ENCODE results near the gene TMEM269. TPM values are rescaled to one million over a fixed set of nuclear protein-coding genes. Genes with fewer than 3 reads are reported as not detected.

TMEM269 gene
- total and polyA plus RNA-seq, 2 experiments from 2014 or later: 0.35 to 0.69 TPM

- Histone ChIP-seq H3K36me3 (peaks cover 62% of the 10 kb centered on the region), H3K27ac (no peak overlapping the region), H3K9me3 (ENCODE audit: low read depth) (no peaks in the 10 kb centered on the region), H3K4me1 (ENCODE audit: low read depth) (no peaks in the 10 kb centered on the region), H3K4me3 (no peak overlapping the region), H3K27me3 (no peaks in the 10 kb centered on the region)
- peak; percentile 64 to 70 for DNase-seq (ENCODE audit: low read depth in 1 of 2, low spot score in 1 of 2)
- TF ChIP-seq, protein P1, sequence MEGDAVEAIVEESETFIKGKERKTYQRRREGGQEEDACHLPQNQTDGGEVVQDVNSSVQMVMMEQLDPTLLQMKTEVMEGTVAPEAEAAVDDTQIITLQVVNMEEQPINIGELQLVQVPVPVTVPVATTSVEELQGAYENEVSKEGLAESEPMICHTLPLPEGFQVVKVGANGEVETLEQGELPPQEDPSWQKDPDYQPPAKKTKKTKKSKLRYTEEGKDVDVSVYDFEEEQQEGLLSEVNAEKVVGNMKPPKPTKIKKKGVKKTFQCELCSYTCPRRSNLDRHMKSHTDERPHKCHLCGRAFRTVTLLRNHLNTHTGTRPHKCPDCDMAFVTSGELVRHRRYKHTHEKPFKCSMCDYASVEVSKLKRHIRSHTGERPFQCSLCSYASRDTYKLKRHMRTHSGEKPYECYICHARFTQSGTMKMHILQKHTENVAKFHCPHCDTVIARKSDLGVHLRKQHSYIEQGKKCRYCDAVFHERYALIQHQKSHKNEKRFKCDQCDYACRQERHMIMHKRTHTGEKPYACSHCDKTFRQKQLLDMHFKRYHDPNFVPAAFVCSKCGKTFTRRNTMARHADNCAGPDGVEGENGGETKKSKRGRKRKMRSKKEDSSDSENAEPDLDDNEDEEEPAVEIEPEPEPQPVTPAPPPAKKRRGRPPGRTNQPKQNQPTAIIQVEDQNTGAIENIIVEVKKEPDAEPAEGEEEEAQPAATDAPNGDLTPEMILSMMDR (IDR thresholded peaks at IDR 0.05; ENCODE audit: low read depth, low read length): peak; percentile 65
These were observed 27.6 kb upstream of the TMEM269 start for GRCh38 chr1:42756956-42757891.

DNA sequence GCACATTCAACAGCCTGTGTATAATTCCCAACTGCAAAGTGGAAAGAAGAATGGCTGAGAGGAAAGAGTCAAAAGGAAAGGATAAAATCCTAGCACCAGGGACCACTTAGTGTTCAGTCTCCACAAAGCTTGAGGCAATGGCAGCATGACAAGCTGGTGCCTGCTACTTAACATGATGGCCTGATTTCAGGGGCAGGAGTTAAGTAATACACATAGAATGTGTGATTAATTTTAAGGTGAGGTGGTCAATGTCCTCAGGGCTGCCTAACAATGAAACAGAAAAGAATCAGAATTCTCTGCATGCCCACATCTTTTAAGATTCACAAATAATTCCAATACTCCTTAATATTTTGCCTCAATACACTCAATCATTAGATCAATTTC, 26.9 kb upstream of the TMEM269 start:
- Histone ChIP-seq H3K36me3 (peaks cover 56% of the 10 kb centered on the region), H3K9me3 (ENCODE audit: low read depth) (no peaks in the 10 kb centered on the region), H3K4me3 (no peak overlapping the region), H3K4me1 (ENCODE audit: low read depth) (no peaks in the 10 kb centered on the region), H3K27me3 (no peaks in the 10 kb centered on the region), H3K27ac (no peak overlapping the region)
- TF ChIP-seq, protein P1 (IDR thresholded peaks at IDR 0.05; ENCODE audit: low read depth, low read length): no peak
- DNase-seq (ENCODE audit: low read depth in 1 of 2, low spot score in 1 of 2): no peak

GRCh38 chr1:42758641-42759040, 26.1 kb upstream of the TMEM269 start:
- Histone ChIP-seq H3K27ac (no peak overlapping the region), H3K9me3 (ENCODE audit: low read depth) (no peaks in the 10 kb centered on the region), H3K27me3 (no peaks in the 10 kb centered on the region), H3K4me1 (ENCODE audit: low read depth) (no peaks in the 10 kb centered on the region), H3K4me3 (no peak overlapping the region), H3K36me3 (peaks cover 49% of the 10 kb centered on the region)
- TF ChIP-seq, protein P1 (IDR thresholded peaks at IDR 0.05; ENCODE audit: low read depth, low read length): no peak
- no peak for DNase-seq (ENCODE audit: low read depth in 1 of 2, low spot score in 1 of 2)

DNA sequence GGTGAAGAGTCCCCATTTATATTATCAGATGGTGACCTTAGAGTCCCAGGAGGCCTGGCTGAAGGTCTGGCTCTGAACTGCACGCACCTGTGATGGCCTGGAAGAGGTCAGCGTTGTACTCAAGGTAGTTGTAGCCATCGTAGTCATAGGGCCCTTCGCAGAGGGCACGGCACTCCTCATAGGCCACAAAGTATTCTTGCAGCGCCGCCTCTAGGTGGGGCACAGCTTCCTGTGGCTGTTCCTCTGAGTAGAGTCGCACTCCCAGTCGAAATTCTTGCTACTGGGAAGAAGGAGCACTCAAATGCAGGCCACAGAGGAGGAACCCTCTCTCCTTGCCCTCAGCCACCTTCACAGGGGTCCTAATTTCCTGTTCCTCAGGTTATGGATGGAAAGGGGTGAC, 25.7 kb upstream of the TMEM269 start:
- H3K4me3 ChIP-seq: no peak overlapping the region
- no peak for DNase-seq (ENCODE audit: low read depth in 1 of 2, low spot score in 1 of 2)
- H3K9me3 ChIP-seq (ENCODE audit: low read depth): no peaks in the 10 kb centered on the region
- H3K4me1 ChIP-seq (ENCODE audit: low read depth): no peaks in the 10 kb centered on the region
- TF ChIP-seq, protein P1 (IDR thresholded peaks at IDR 0.05; ENCODE audit: low read depth, low read length): no peak
- H3K36me3 ChIP-seq: peaks cover 46% of the 10 kb centered on the region
- no peaks in the 10 kb centered on the region for H3K27me3 ChIP-seq
- H3K27ac ChIP-seq: no peak overlapping the region

DNA sequence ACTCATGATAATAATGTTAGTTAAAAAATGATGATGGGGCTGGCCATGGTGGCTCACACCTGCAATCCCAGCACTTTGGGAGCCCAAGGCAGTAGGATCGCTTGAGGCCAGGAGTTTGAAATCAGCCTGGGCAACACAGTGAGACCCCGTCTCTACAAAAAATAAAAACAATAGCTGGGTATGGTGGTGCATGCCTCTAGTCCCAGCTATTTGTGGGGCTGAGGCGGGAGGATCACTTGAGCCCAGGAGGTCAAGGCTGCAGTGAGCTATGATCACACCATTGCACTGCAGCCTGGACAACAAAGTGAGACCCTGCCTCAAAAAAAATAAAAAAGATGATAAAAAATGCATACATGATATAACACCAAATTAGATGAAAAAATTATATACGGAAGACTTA, 23.2 kb upstream of the TMEM269 start:
- Histone ChIP-seq H3K4me1 (ENCODE audit: low read depth) (peaks cover 11% of the 10 kb centered on the region), H3K36me3 (peaks cover 31% of the 10 kb centered on the region), H3K9me3 (ENCODE audit: low read depth) (no peaks in the 10 kb centered on the region), H3K27me3 (no peaks in the 10 kb centered on the region), H3K4me3 (no peak overlapping the region), H3K27ac (no peak overlapping the region)
- no peak for DNase-seq (ENCODE audit: low read depth in 1 of 2, low spot score in 1 of 2)
- TF ChIP-seq, protein P1 (IDR thresholded peaks at IDR 0.05; ENCODE audit: low read depth, low read length): no peak

Data from cardiac muscle cell (in vitro differentiated cells and primary cell).